Liver (tissue), 9 donors: ENCODE results near the gene KIF26B. TPM values are rescaled to one million over a fixed set of nuclear protein-coding genes. Genes with fewer than 3 reads are reported as not detected.

ENCODE experiments used
- DNase-seq: peaks from one replicate; pipeline ENCODE4 v3.0.0-alpha.2; 2017; ENCODE audit warnings: low spot score
- H3K27ac ChIP-seq, 2 donors: one replicate each; pipeline ENCODE4 v1.7.0; 2013; ENCODE audit warnings: inconsistent platforms in 2 of 2, low read length in 2 of 2, control low read depth in 1 of 2, low read depth in 1 of 2, mild to moderate bottlenecking in 1 of 2
- H3K27me3 ChIP-seq, 4 donors: one replicate each; pipeline versions ENCODE4 v1.6.1 to v1.7.0; 2013; ENCODE audit warnings: low read length in 3 of 4, inconsistent platforms in 1 of 4, mild to moderate bottlenecking in 1 of 4, moderate library complexity in 1 of 4; ENCODE audit not compliant: control insufficient read depth in 4 of 4, insufficient read depth in 4 of 4
- H3K36me3 ChIP-seq, 4 donors: one replicate each; pipeline versions ENCODE4 v1.6.1 to v1.7.0; 2013; ENCODE audit warnings: low read length in 3 of 4, mild to moderate bottlenecking in 3 of 4, low read depth in 1 of 4, moderate library complexity in 1 of 4; ENCODE audit not compliant: control insufficient read depth in 4 of 4, insufficient read depth in 3 of 4
- H3K4me1 ChIP-seq, 4 donors: one replicate each; pipeline versions ENCODE4 v1.6.1 to v1.7.0; 2013; ENCODE audit warnings: low read length in 3 of 4, mild to moderate bottlenecking in 3 of 4, moderate library complexity in 1 of 4; ENCODE audit not compliant: control insufficient read depth in 4 of 4, insufficient read depth in 4 of 4
- H3K4me3 ChIP-seq, 3 donors: one replicate each; pipeline versions ENCODE4 v1.6.1 to v1.7.0; 2013; ENCODE audit warnings: low read length in 3 of 3, control low read depth in 1 of 3, low read depth in 1 of 3, mild to moderate bottlenecking in 1 of 3
- H3K9ac ChIP-seq, 2 donors: one replicate each; pipeline ENCODE4 v1.7.0; 2013; ENCODE audit warnings: low read length in 2 of 2, mild to moderate bottlenecking in 2 of 2, moderate library complexity in 2 of 2, control low read depth in 1 of 2, low read depth in 1 of 2
- H3K9me3 ChIP-seq, 4 donors: one replicate each; pipeline versions ENCODE4 v1.6.1 to v1.7.0; 2013; ENCODE audit warnings: low read length in 3 of 4; ENCODE audit not compliant: control insufficient read depth in 4 of 4
- EGR1 ChIP-seq, 2 donors: IDR thresholded peaks; 2 replicates each; pipeline ENCODE4 v1.6.1; 2016 to 2018; ENCODE audit warnings: antibody characterized with exemption in 2 of 2, low read depth in 2 of 2
- FOXA1 ChIP-seq: IDR thresholded peaks from 2 replicates; pipeline ENCODE4 v1.6.1; 2016; ENCODE audit warnings: antibody characterized with exemption
- FOXA2 ChIP-seq: IDR thresholded peaks from 2 replicates; pipeline ENCODE4 v1.6.1; 2016; ENCODE audit warnings: antibody characterized with exemption
- GABPA ChIP-seq, 2 donors: IDR thresholded peaks in 1 of 2; conservative IDR thresholded peaks in 1 of 2; 2 replicates each; pipeline ENCODE4 v1.6.1; 2016; ENCODE audit warnings: antibody characterized with exemption in 2 of 2, mild to moderate bottlenecking in 1 of 2, moderate library complexity in 1 of 2
- HNF4A ChIP-seq, 2 donors: conservative IDR thresholded peaks; 2 replicates each; pipeline ENCODE4 v1.6.1; 2016; ENCODE audit warnings: antibody characterized with exemption in 2 of 2, mild to moderate bottlenecking in 2 of 2
- HNF4G ChIP-seq: IDR thresholded peaks from 2 replicates; pipeline ENCODE4 v1.6.1; 2016; ENCODE audit warnings: antibody characterized with exemption
- JUND ChIP-seq, 2 donors: IDR thresholded peaks; 2 replicates each; pipeline ENCODE4 v1.6.1; 2016; ENCODE audit warnings: antibody characterized with exemption in 2 of 2
- MAX ChIP-seq: IDR thresholded peaks from 2 replicates; pipeline ENCODE4 v1.6.1; 2016; ENCODE audit warnings: antibody characterized with exemption
- NR2F2 ChIP-seq: IDR thresholded peaks from 2 replicates; pipeline ENCODE4 v1.6.1; 2016; ENCODE audit warnings: antibody characterized with exemption
- RAD21 ChIP-seq, 2 donors: IDR thresholded peaks; 2 replicates each; pipeline ENCODE4 v1.6.1; 2016; ENCODE audit warnings: antibody characterized with exemption in 2 of 2, mild to moderate bottlenecking in 2 of 2
- RXRA ChIP-seq, 2 donors: IDR thresholded peaks; 2 replicates each; pipeline ENCODE4 v1.6.1; 2017 to 2018; ENCODE audit warnings: antibody characterized with exemption in 2 of 2, mild to moderate bottlenecking in 1 of 2
- SP1 ChIP-seq: IDR thresholded peaks from 2 replicates; pipeline ENCODE4 v1.6.1; 2018; ENCODE audit warnings: antibody characterized with exemption, mild to moderate bottlenecking
- TAF1 ChIP-seq: conservative IDR thresholded peaks from 2 replicates; pipeline ENCODE4 v1.6.1; 2016; ENCODE audit warnings: antibody characterized with exemption, mild to moderate bottlenecking
- YY1 ChIP-seq: IDR thresholded peaks from 2 replicates; pipeline ENCODE4 v1.6.1; 2016; ENCODE audit warnings: antibody characterized with exemption, mild to moderate bottlenecking
- whole genome bisulfite sequencing: extraction: QIAGEN DNeasy Blood & Tissue Kit; methylation state at CpG from one replicate; pipeline ENCODE4 v1.1.7; 2013; 5-methylcytosine and 5-hydroxymethylcytosine counted together
- polyA plus RNA-seq, 2 donors: library from polyadenylated mRNA; stranded (reverse) in 1 of 2; unstranded in 1 of 2; fragments of 200-250 nt in 1 of 2; fragments of >200 nt in 1 of 2; fragmentation: Nextera tagmentation in 1 of 2; extraction: Ambion mirVana in 1 of 2; gene quantifications; one replicate each; pipeline versions ENCODE4 v1.2.1 to v1.2.3, GENCODE V29; 2013 to 2015
- total RNA-seq, 2 donors: library from RNA; depleted of rRNA; stranded (reverse); fragments of >200 nt; gene quantifications; one replicate each; pipeline ENCODE4 v1.2.3, GENCODE V29; 2014
- TF ChIP-seq, protein P1 (sequence below): IDR thresholded peaks from 2 replicates; pipeline ENCODE4 v1.6.1; 2016; ENCODE audit warnings: antibody characterized with exemption, mild to moderate bottlenecking
- TF ChIP-seq, protein P2 (sequence below): fragments of 150-350 bp; IDR thresholded peaks from 2 replicates; pipeline ENCODE4 v1.5.1; 2017; ENCODE audit warnings: improper control_type of control experiment, low read depth, low read length; ENCODE audit not compliant: missing input control
- donor health status: healthy.
- donor health status: healthy.
- donor health status: healthy.
- donor health status: healthy.
- donor health status: healthy.

Gene KIF26B
- total and polyA plus RNA-seq, 4 donors, result 0.10 to 1.7 (median 0.34) TPM

DNA sequence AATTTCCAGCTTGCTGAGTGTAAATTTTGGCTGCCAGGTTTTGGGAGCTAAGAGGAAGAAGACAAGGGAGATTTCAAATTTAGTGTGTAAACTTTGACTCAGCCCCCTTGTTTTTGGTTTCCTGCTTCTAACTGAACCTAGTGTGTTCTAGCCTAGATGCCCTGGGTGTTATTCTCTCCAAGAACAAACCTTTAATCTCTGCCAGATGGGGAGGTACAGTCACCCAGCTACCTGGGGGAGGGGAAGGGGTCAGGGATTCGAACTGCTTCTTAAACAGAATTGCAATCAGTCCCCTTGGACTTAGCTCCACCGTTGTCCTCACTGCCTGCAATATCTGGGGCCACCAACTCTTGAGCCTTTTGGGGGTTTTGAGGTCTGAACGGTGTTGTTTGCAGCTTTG lies 238.9 kb downstream of the KIF26B start:
- Histone ChIP-seq H3K9me3 (no peaks in the 10 kb centered on the region), H3K27ac (no peak overlapping the region), H3K4me1 (no peaks in the 10 kb centered on the region), H3K27me3 (no peaks in the 10 kb centered on the region), H3K9ac (no peak overlapping the region), H3K4me3 (no peak overlapping the region), H3K36me3 (no peaks in the 10 kb centered on the region)
- TF ChIP-seq JUND (IDR thresholded peaks at IDR 0.05) (no peak), FOXA1 (no peak), TAF1 (no peak), HNF4G (no peak), HNF4A (conservative IDR thresholded peaks at IDR 0.05) (no peak), YY1 (no peak), NR2F2 (no peak), EGR1 (IDR thresholded peaks at IDR 0.05; ENCODE audit: low read depth in 2 of 2) (no peak), RXRA (IDR thresholded peaks at IDR 0.05) (no peak), GABPA (IDR thresholded peaks at IDR 0.05 in 1 of 2, conservative IDR thresholded peaks at IDR 0.05 in 1 of 2) (no peak)
- TF ChIP-seq, protein P1, sequence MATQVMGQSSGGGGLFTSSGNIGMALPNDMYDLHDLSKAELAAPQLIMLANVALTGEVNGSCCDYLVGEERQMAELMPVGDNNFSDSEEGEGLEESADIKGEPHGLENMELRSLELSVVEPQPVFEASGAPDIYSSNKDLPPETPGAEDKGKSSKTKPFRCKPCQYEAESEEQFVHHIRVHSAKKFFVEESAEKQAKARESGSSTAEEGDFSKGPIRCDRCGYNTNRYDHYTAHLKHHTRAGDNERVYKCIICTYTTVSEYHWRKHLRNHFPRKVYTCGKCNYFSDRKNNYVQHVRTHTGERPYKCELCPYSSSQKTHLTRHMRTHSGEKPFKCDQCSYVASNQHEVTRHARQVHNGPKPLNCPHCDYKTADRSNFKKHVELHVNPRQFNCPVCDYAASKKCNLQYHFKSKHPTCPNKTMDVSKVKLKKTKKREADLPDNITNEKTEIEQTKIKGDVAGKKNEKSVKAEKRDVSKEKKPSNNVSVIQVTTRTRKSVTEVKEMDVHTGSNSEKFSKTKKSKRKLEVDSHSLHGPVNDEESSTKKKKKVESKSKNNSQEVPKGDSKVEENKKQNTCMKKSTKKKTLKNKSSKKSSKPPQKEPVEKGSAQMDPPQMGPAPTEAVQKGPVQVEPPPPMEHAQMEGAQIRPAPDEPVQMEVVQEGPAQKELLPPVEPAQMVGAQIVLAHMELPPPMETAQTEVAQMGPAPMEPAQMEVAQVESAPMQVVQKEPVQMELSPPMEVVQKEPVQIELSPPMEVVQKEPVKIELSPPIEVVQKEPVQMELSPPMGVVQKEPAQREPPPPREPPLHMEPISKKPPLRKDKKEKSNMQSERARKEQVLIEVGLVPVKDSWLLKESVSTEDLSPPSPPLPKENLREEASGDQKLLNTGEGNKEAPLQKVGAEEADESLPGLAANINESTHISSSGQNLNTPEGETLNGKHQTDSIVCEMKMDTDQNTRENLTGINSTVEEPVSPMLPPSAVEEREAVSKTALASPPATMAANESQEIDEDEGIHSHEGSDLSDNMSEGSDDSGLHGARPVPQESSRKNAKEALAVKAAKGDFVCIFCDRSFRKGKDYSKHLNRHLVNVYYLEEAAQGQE, result no peak
- 77% methylated on average over 3 of the region's 3 CpGs for WGBS
- no peak for DNase-seq

- no peak for DNase-seq
- WGBS, result 55% methylated on average over 4 of the region's 4 CpGs
- Histone ChIP-seq H3K36me3 (no peaks in the 10 kb centered on the region), H3K27me3 (peaks cover 0 to 2% (median 0%) of the 10 kb centered on the region in 4 donors), H3K9me3 (no peaks in the 10 kb centered on the region), H3K9ac (no peak overlapping the region), H3K4me3 (no peak overlapping the region), H3K4me1 (no peaks in the 10 kb centered on the region), H3K27ac (no peak overlapping the region)
- no peak for TF ChIP-seq HNF4A (conservative IDR thresholded peaks at IDR 0.05)
- TF ChIP-seq, protein P2, sequence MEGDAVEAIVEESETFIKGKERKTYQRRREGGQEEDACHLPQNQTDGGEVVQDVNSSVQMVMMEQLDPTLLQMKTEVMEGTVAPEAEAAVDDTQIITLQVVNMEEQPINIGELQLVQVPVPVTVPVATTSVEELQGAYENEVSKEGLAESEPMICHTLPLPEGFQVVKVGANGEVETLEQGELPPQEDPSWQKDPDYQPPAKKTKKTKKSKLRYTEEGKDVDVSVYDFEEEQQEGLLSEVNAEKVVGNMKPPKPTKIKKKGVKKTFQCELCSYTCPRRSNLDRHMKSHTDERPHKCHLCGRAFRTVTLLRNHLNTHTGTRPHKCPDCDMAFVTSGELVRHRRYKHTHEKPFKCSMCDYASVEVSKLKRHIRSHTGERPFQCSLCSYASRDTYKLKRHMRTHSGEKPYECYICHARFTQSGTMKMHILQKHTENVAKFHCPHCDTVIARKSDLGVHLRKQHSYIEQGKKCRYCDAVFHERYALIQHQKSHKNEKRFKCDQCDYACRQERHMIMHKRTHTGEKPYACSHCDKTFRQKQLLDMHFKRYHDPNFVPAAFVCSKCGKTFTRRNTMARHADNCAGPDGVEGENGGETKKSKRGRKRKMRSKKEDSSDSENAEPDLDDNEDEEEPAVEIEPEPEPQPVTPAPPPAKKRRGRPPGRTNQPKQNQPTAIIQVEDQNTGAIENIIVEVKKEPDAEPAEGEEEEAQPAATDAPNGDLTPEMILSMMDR, result no peak
- TF ChIP-seq MAX, result no peak
- no peak for TF ChIP-seq FOXA2
- TF ChIP-seq JUND (IDR thresholded peaks at IDR 0.05), result no peak
- TF ChIP-seq RXRA (IDR thresholded peaks at IDR 0.05), result no peak
- TF ChIP-seq RAD21 (IDR thresholded peaks at IDR 0.05), result no peak
- TF ChIP-seq EGR1 (IDR thresholded peaks at IDR 0.05; ENCODE audit: low read depth in 2 of 2), result no peak
- TF ChIP-seq TAF1, result no peak
- TF ChIP-seq YY1, result no peak
- no peak for TF ChIP-seq NR2F2
- no peak for TF ChIP-seq SP1
- no peak for TF ChIP-seq GABPA (IDR thresholded peaks at IDR 0.05 in 1 of 2, conservative IDR thresholded peaks at IDR 0.05 in 1 of 2)
These were observed 240.9 kb downstream of the KIF26B start for GRCh38 chr1:245395680-245396079.
